B cell (primary cell): Measurements from ENCODE around the gene CCR9. TPM values are rescaled to one million over a fixed set of nuclear protein-coding genes. Genes with fewer than 3 reads are reported as not detected.

ENCODE experiments used
- ATAC-seq: fragments of 200-7000 bp; cut with Tn5 transposase; one replicate; pipeline ENCODE4 v1.10.0; 2021; ENCODE audit warnings: low read depth, mild to moderate bottlenecking, moderate number of reproducible peaks, moderate library complexity
- CTCF ChIA-PET: fragments of 350-600 bp; sonication (Branson Sonifier 250); formaldehyde crosslinking; loops from one replicate; lab custom pipeline; 2021; ENCODE audit warnings: antibody characterized with exemption, inconsistent platforms; lab: Charles Lee
- POLR2A ChIA-PET: fragments of 350-600 bp; sonication (Branson Sonifier 250); formaldehyde crosslinking; loops from one replicate; lab custom pipeline; 2021; ENCODE audit warnings: antibody characterized with exemption; lab: Charles Lee
- DNase-seq: peaks from one replicate; pipeline ENCODE4 v3.0.0; 2013
- H2AFZ ChIP-seq: 2 replicates; pipeline ENCODE4 v1.6.1; 2012; ENCODE audit warnings: mild to moderate bottlenecking, low read depth, low read length; ENCODE audit not compliant: insufficient read depth, poor library complexity, severe bottlenecking
- H3K27ac ChIP-seq, 2 donors: 1 replicate in 1 of 2; 2 replicates in 1 of 2; pipeline ENCODE4 v1.5.1; 2012 to 2013; ENCODE audit warnings: low read length in 2 of 2, mild to moderate bottlenecking in 2 of 2, moderate library complexity in 1 of 2
- H3K27me3 ChIP-seq, 4 experiments: fragments of 200-600 bp in 1 of 4; sonication (generic) in 1 of 4; replicated peaks in 1 of 4; 1 replicate in 2 of 4; 2 replicates in 2 of 4; pipeline versions ENCODE4 v1.6.1 to v1.7.0; 2013 to 2016; ENCODE audit warnings: low read length in 3 of 4, mild to moderate bottlenecking in 2 of 4, mixed read lengths in 1 of 4, moderate library complexity in 1 of 4; ENCODE audit not compliant: insufficient read depth in 4 of 4, control insufficient read depth in 3 of 4; ENCODE audit errors: control extremely low read depth in 1 of 4
- H3K36me3 ChIP-seq, 2 experiments: replicated peaks in 1 of 2; 1 replicate in 1 of 2; 2 replicates in 1 of 2; pipeline versions ENCODE4 v1.6.1 to v1.7.1; 2013; ENCODE audit warnings: low read length in 1 of 2; ENCODE audit not compliant: insufficient read depth in 2 of 2, control insufficient read depth in 1 of 2; ENCODE audit errors: control extremely low read depth in 1 of 2, extremely low read depth in 1 of 2
- H3K4me1 ChIP-seq, 2 donors: fragments of 200-600 bp in 1 of 2; sonication (generic) in 1 of 2; 1 replicate in 1 of 2; 2 replicates in 1 of 2; pipeline versions ENCODE4 v1.5.1 to v1.6.1; 2013 to 2017; ENCODE audit warnings: low read length in 2 of 2; ENCODE audit not compliant: control insufficient read depth in 2 of 2, insufficient read depth in 2 of 2
- H3K4me2 ChIP-seq: replicated peaks from 2 replicates; pipeline ENCODE3; 2012; ENCODE audit warnings: mild to moderate bottlenecking, low read depth, low read length; ENCODE audit not compliant: poor library complexity, severe bottlenecking
- H3K4me3 ChIP-seq, 5 experiments: fragments of 200-600 bp in 1 of 5; sonication (generic) in 1 of 5; 1 replicate in 3 of 5; 2 replicates in 2 of 5; pipeline versions ENCODE4 v1.5.1 to v1.7.0; 2011 to 2016; ENCODE audit warnings: low read length in 4 of 5, mild to moderate bottlenecking in 4 of 5, low read depth in 2 of 5, control low read depth in 1 of 5, moderate library complexity in 1 of 5; ENCODE audit not compliant: insufficient read depth in 1 of 5; ENCODE audit errors: control extremely low read depth in 1 of 5, extremely low read depth in 1 of 5
- H3K79me2 ChIP-seq: fragments of 200-600 bp; sonication (generic); one replicate; pipeline ENCODE4 v1.6.0; 2016; ENCODE audit warnings: low read length; ENCODE audit not compliant: control insufficient read depth, insufficient read depth
- H3K9ac ChIP-seq: fragments of 200-600 bp; sonication (generic); 2 replicates; pipeline ENCODE4 v1.6.1; 2017; ENCODE audit warnings: mild to moderate bottlenecking, low read length, moderate library complexity
- H3K9me3 ChIP-seq, 3 donors: one replicate each; pipeline versions ENCODE4 v1.6.1 to v1.7.1; 2013; ENCODE audit warnings: low read length in 2 of 3; ENCODE audit not compliant: control insufficient read depth in 2 of 3, insufficient read depth in 1 of 3; ENCODE audit errors: control extremely low read depth in 1 of 3
- H4K20me1 ChIP-seq: 2 replicates; pipeline ENCODE4 v1.6.0; 2012; ENCODE audit warnings: mild to moderate bottlenecking, low read length; ENCODE audit not compliant: insufficient read depth, control insufficient read depth, poor library complexity, severe bottlenecking
- H3K27ac Mint-ChIP-seq: one replicate; pipeline ENCODE4 v1.8.0; 2021; ENCODE audit warnings: mixed read lengths
- H3K27me3 Mint-ChIP-seq: one replicate; pipeline ENCODE4 v1.8.0; 2021; ENCODE audit warnings: mixed read lengths
- H3K4me1 Mint-ChIP-seq: one replicate; pipeline ENCODE4 v1.8.0; 2021; ENCODE audit warnings: mixed read lengths
- H3K4me3 Mint-ChIP-seq: one replicate; pipeline ENCODE4 v1.8.0; 2021; ENCODE audit warnings: mixed read lengths
- H3K9me3 Mint-ChIP-seq: one replicate; pipeline ENCODE4 v1.8.0; 2022; ENCODE audit warnings: mixed read lengths; ENCODE audit not compliant: insufficient read depth
- EZH2 ChIP-seq: IDR thresholded peaks from 2 replicates; pipeline ENCODE4 v1.6.1; 2012; ENCODE audit warnings: borderline replicate concordance, low read depth, mild to moderate bottlenecking, moderate library complexity, low read length; ENCODE audit not compliant: insufficient read depth, poor library complexity, severe bottlenecking
- WGBS: methylation state at CpG from one replicate; pipeline ENCODE4 v1.1.5; 2013; ENCODE audit warnings: missing lambda C conversion rate; ENCODE audit not compliant: insufficient coverage; 5-methylcytosine and 5-hydroxymethylcytosine counted together
- intact Hi-C: fragments of 100-400 bp; cut with micrococcal nuclease; formaldehyde crosslinking; loops from one replicate; pipeline ENCODE4 v1.10.0; 2022
- polyA plus RNA-seq: library from polyadenylated mRNA; depleted of rRNA; stranded (reverse); fragments of >200 nt; gene quantifications from 2 replicates; pipeline ENCODE4 v1.2.3, GENCODE V29; 2012
- total RNA-seq, 2 donors: library from RNA; stranded (reverse); fragments of 120-200 nt in 1 of 2; gene quantifications; 1 replicate in 1 of 2; 2 replicates in 1 of 2; pipeline versions ENCODE4 v1.2.3 to v1.2.4, GENCODE V29; 2013 to 2022
- TF ChIP-seq, protein P1 (sequence below): fragments of 200-600 bp; IDR thresholded peaks from one replicate; pipeline ENCODE4 v1.8.0; 2022; ENCODE audit warnings: antibody characterized with exemption, mild to moderate bottlenecking

The CCR9 gene
- total and polyA plus RNA-seq, 2 donors (not counting 1 experiment from before 2014, with no cell fraction given), result 0.76 to 1.1 TPM

DNA sequence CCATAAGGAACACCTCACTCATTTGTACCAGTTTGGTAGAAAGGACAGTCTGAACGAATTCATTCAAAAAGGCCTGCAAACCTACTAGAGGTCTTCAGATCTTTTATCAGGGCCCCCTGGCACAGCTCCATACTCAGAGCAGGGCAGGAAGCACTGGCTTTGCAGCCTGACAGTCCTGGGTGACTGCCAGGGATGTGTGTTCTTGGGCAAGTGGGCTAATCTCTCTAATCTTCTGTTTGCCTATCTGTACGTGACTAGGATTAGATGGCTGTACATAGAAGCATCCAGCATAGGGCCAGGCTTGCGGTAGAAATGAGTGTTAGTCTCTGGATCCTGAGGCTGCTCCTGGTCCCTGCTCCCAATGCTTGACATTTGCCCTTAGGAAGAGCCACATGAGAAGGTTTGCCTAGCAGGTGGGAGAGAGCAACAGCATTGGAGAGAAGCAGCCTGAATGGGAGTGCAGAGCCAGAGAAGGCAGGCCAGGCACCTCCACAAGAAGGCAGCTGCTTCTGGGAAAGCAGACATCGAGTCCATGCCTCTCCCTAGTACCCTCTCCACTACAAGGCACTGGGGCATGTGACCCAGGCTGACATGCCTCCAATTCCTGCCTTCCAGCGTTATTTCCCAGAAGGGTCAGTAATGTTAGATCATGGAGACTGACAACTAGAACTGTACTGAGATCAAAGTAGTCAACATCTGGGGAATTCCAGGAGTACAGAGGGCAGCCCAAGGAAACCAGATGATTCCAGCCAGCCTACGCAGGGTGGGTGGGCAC, 55.9 kb downstream of the CCR9 start:
- Histone ChIP-seq H3K4me2 (no peak overlapping the region), H3K9me3 (no peaks in the 10 kb centered on the region), H3K79me2 (no peaks in the 10 kb centered on the region), H2AFZ (no peak overlapping the region), H3K27ac (no peak overlapping the region), H4K20me1 (no peaks in the 10 kb centered on the region), H3K4me1 (peaks cover 0 to 5% of the 10 kb centered on the region in 2 donors), H3K9ac (no peak overlapping the region), H3K36me3 (peaks cover 2 to 30% of the 10 kb centered on the region in 2 experiments), H3K4me3 (no peak overlapping the region), H3K27me3 (no peaks in the 10 kb centered on the region)
- ATAC-seq, result no peak
- 83% methylated on average over 4 of the region's 6 CpGs for WGBS
- no peaks in the 10 kb centered on the region for H3K4me1 Mint-ChIP-seq
- ChIA-PET CTCF (interaction anchor here (0.6 to 4.4 kb wide), 3 partner anchors 134 to 426 kb away, joined by 4 to 30 read pairs (median 11); no protein-coding TSS in a partner anchor), POLR2A (no interaction called here)
- H3K9me3 Mint-ChIP-seq, result no peaks in the 10 kb centered on the region
- no peak overlapping the region for H3K4me3 Mint-ChIP-seq
- H3K27me3 Mint-ChIP-seq, result no peaks in the 10 kb centered on the region
- no peak for DNase-seq
- TF ChIP-seq EZH2, result no peak
- TF ChIP-seq, protein P1, sequence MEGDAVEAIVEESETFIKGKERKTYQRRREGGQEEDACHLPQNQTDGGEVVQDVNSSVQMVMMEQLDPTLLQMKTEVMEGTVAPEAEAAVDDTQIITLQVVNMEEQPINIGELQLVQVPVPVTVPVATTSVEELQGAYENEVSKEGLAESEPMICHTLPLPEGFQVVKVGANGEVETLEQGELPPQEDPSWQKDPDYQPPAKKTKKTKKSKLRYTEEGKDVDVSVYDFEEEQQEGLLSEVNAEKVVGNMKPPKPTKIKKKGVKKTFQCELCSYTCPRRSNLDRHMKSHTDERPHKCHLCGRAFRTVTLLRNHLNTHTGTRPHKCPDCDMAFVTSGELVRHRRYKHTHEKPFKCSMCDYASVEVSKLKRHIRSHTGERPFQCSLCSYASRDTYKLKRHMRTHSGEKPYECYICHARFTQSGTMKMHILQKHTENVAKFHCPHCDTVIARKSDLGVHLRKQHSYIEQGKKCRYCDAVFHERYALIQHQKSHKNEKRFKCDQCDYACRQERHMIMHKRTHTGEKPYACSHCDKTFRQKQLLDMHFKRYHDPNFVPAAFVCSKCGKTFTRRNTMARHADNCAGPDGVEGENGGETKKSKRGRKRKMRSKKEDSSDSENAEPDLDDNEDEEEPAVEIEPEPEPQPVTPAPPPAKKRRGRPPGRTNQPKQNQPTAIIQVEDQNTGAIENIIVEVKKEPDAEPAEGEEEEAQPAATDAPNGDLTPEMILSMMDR, result no peak
- intact Hi-C loops, result no loop called here
- H3K27ac Mint-ChIP-seq, result no peak overlapping the region
